Loucy (cell line): ENCODE data around the gene SHROOM3.
A peak's percentile ranks its signal among the peaks of the same experiment; 100 is the strongest.

ENCODE experiments used
- H2AFZ ChIP-seq: fragments of 200-600 bp; sonication (generic); 2 replicates; pipeline ENCODE4 v1.6.0; 2016; ENCODE audit warnings: antibody characterized with exemption, mild to moderate bottlenecking, low read length, moderate library complexity
- H3F3A ChIP-seq: fragments of 200-600 bp; 2 replicates; pipeline ENCODE4 v1.6.0; 2016; ENCODE audit warnings: antibody characterized with exemption, low read depth, mild to moderate bottlenecking
- H3K27me3 ChIP-seq: fragments of 200-600 bp; sonication (generic); 2 replicates; pipeline ENCODE4 v1.6.1; 2014; ENCODE audit warnings: low read length, mild to moderate bottlenecking; ENCODE audit not compliant: insufficient read depth, poor library complexity, severe bottlenecking
- H3K36me3 ChIP-seq: fragments of 200-600 bp; sonication (generic); 2 replicates; pipeline ENCODE4 v1.6.1; 2016; ENCODE audit warnings: low read length; ENCODE audit not compliant: insufficient read depth
- H3K4me1 ChIP-seq: fragments of 200-600 bp; sonication (generic); 2 replicates; pipeline ENCODE4 v1.5.1; 2014; ENCODE audit warnings: low read length, mild to moderate bottlenecking; ENCODE audit not compliant: insufficient read depth, poor library complexity, severe bottlenecking
- H3K4me2 ChIP-seq: fragments of 200-600 bp; sonication (generic); 2 replicates; pipeline ENCODE4 v1.6.0; 2014; ENCODE audit warnings: antibody characterized with exemption, low read length, low read depth, mild to moderate bottlenecking; ENCODE audit not compliant: poor library complexity, severe bottlenecking
- H3K4me3 ChIP-seq: fragments of 200-600 bp; sonication (generic); 2 replicates; pipeline ENCODE4 v1.5.1; 2014; ENCODE audit warnings: low read length, mild to moderate bottlenecking, mixed read lengths; ENCODE audit not compliant: poor library complexity, severe bottlenecking
- H3K79me2 ChIP-seq: fragments of 200-600 bp; sonication (generic); 2 replicates; pipeline ENCODE4 v1.6.1; 2014; ENCODE audit warnings: low read length; ENCODE audit not compliant: insufficient read depth
- H3K9ac ChIP-seq: fragments of 200-600 bp; sonication (generic); 2 replicates; pipeline ENCODE4 v1.6.0; 2014; ENCODE audit warnings: mild to moderate bottlenecking, low read depth, low read length, moderate library complexity; ENCODE audit not compliant: poor library complexity, severe bottlenecking
- H3K9me2 ChIP-seq: fragments of 200-600 bp; sonication (generic); replicated peaks from 2 replicates; pipeline ENCODE4 v1.6.1; 2016; ENCODE audit warnings: low read depth, low read length, mixed read lengths
- H3K9me3 ChIP-seq: fragments of 200-600 bp; sonication (generic); 2 replicates; pipeline ENCODE4 v1.6.1; 2014; ENCODE audit warnings: mild to moderate bottlenecking, antibody characterized with exemption, low read length, low read depth; ENCODE audit not compliant: insufficient read depth
- H4K20me1 ChIP-seq: fragments of 200-600 bp; sonication (generic); 2 replicates; pipeline ENCODE4 v1.6.0; 2014; ENCODE audit warnings: antibody characterized with exemption, low read length, mild to moderate bottlenecking; ENCODE audit not compliant: insufficient read depth, poor library complexity, severe bottlenecking
- CTCF ChIP-seq: fragments of 200-600 bp; sonication (generic); conservative IDR thresholded peaks from 2 replicates; pipeline ENCODE4 v1.5.1; 2014; ENCODE audit warnings: mild to moderate bottlenecking, antibody characterized with exemption, low read length
- EZH2phosphoT487 ChIP-seq: fragments of 200-600 bp; IDR thresholded peaks from 2 replicates; pipeline ENCODE4 v1.6.1; 2018; ENCODE audit warnings: antibody characterized with exemption, mild to moderate bottlenecking, moderate library complexity, borderline replicate concordance

Gene SHROOM3

GRCh38 chr4:76622126-76622525, 187.1 kb downstream of the SHROOM3 start:
- no peaks in the 10 kb centered on the region for H3K9me3 ChIP-seq
- H3K79me2 ChIP-seq: no peaks in the 10 kb centered on the region
- no peaks in the 10 kb centered on the region for H3K36me3 ChIP-seq
- TF ChIP-seq CTCF: no peak
- TF ChIP-seq EZH2phosphoT487: no peak
- H3K9ac ChIP-seq: no peak overlapping the region
- peaks cover 39% of the 10 kb centered on the region for H3K4me1 ChIP-seq
- H3F3A ChIP-seq: peaks cover 2% of the 10 kb centered on the region; the same call in 1 of the 2 replicates
- H3K27me3 ChIP-seq: no peaks in the 10 kb centered on the region
- no peaks in the 10 kb centered on the region for H3K9me2 ChIP-seq
- H4K20me1 ChIP-seq: no peaks in the 10 kb centered on the region
- H3K4me3 ChIP-seq: no peak overlapping the region
- H3K4me2 ChIP-seq: peak overlapping the region; percentile 48
- H2AFZ ChIP-seq: no peak overlapping the region

GRCh38 chr4:76622717-76623116, 187.7 kb downstream of the SHROOM3 start:
- H3K9me3 ChIP-seq: no peaks in the 10 kb centered on the region
- no peaks in the 10 kb centered on the region for H4K20me1 ChIP-seq
- no peak overlapping the region for H3K4me3 ChIP-seq
- no peak for TF ChIP-seq EZH2phosphoT487
- no peak for TF ChIP-seq CTCF
- no peaks in the 10 kb centered on the region for H3K27me3 ChIP-seq
- peaks cover 39% of the 10 kb centered on the region for H3K4me1 ChIP-seq
- no peak overlapping the region for H2AFZ ChIP-seq
- H3K79me2 ChIP-seq: no peaks in the 10 kb centered on the region
- H3K36me3 ChIP-seq: no peaks in the 10 kb centered on the region
- H3K9me2 ChIP-seq: no peaks in the 10 kb centered on the region
- H3F3A ChIP-seq: peaks cover 2% of the 10 kb centered on the region; the same call in 1 of the 2 replicates
- H3K4me2 ChIP-seq: peak overlapping the region; percentile 48
- no peak overlapping the region for H3K9ac ChIP-seq

- Histone ChIP-seq H3K27me3 (no peaks in the 10 kb centered on the region), H3K4me3 (no peak overlapping the region), H3K36me3 (no peaks in the 10 kb centered on the region), H4K20me1 (no peaks in the 10 kb centered on the region), H3K4me1 (peaks cover 39% of the 10 kb centered on the region), H3K9ac (no peak overlapping the region), H3K9me3 (no peaks in the 10 kb centered on the region), H3K79me2 (no peaks in the 10 kb centered on the region), H3K4me2 (peak overlapping the region; percentile 48), H3F3A (peaks cover 2% of the 10 kb centered on the region; the same call in 1 of the 2 replicates), H2AFZ (no peak overlapping the region), H3K9me2 (no peaks in the 10 kb centered on the region)
- no peak for TF ChIP-seq EZH2phosphoT487
- TF ChIP-seq CTCF: no peak
Measured at GRCh38 chr4:76623217-76624045, 188.4 kb downstream of the SHROOM3 start.
